Lung microvascular endothelial cell (primary cell): ENCODE results near the gene LYRM2. TPM values are rescaled to one million over a fixed set of nuclear protein-coding genes. Genes with fewer than 3 reads are reported as not detected.

Experiments
- DNase-seq, 2 donors: peaks; one replicate each; pipeline versions ENCODE4 v3.0.0 to v3.0.0-alpha.2; 2010; ENCODE audit warnings: low read depth in 2 of 2
- total RNA-seq: library from RNA; depleted of rRNA; stranded (reverse); fragments of >200 nt; gene quantifications from 2 replicates; pipeline ENCODE4 v1.2.1, GENCODE V29; 2014

The LYRM2 gene
- total RNA-seq, 1 donor from 2014 or later: 12.7 TPM

DNA sequence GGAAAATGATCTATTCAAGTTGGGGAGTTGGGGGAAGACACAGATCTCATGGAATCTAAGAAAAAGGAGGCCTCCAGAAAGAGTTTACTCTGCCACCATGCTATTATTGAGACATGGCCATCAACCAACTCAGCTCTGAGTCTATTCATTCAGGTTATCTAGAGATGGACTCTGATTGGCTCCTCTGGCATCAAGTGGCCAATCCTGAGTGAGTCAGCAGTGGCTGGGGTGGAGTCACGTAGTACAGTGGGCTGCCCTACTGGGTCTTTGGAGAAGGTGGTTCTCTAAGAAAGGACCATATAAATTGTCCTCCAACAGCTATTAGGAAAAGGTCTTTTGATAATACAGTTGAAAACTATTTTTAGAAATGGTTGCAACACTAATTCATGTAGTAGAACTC, 42.1 kb downstream of the LYRM2 start:
- DNase-seq: no peak

DNA sequence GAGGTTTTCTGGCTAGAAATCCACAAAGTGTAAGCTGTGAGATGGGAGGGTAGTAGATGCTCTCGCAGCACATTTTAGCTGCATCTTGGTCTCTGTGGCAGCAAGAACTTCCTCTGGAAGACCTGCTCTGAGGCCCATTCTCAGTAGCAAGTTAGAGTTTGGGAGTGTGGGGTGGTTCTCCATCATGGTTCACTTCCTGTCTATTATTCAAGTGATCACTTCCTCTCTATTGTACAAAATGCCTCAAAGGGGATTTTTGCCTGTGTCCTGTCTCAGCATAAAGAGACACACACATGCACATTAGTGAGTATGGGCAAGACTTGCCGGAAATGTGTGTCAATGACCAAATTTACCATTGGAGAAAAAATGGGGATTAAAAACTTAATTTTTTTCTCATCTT, 42.5 kb downstream of the LYRM2 start:
- DNase-seq: no peak

DNA sequence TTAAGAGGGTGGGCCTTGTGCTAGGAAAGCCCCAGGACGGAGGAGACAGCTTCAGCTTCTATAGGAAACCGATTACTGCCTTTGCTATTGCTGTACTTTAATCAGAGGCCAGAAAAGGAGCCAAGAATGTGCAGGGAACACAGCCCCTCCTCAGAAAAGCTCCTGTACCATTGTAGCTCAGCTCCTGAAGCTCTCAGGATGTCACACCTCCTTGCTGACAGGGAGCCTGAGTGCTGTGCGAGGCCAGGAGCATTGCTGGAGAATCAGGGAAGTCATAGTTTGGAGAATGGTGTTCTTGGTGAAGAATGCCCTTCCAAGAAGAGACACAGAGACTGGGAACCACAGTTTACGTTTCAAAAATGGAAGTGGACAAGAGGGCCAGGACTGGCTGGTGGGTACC, 46.8 kb downstream of the LYRM2 start:
- DNase-seq: no peak

DNA sequence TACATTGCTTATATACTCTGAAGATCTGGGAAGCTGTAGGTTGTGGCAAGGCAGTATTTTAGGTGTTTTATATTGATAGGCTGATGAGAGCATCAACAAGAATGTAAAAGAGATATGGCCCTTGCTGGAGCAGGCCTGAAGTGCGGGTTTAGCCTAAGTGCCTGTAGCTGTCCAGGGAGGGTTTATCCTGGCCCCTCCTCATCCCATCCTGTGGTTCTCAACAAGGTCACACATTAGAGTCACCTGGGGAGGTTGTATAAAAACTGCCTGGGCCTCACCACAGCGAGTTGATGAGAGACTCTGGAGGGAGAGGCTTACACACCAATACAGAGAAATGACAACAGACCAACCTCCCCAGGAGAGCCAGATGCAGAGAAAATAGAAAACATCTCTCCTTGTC, 48.4 kb downstream of the LYRM2 start:
- DNase-seq: no peak

DNA sequence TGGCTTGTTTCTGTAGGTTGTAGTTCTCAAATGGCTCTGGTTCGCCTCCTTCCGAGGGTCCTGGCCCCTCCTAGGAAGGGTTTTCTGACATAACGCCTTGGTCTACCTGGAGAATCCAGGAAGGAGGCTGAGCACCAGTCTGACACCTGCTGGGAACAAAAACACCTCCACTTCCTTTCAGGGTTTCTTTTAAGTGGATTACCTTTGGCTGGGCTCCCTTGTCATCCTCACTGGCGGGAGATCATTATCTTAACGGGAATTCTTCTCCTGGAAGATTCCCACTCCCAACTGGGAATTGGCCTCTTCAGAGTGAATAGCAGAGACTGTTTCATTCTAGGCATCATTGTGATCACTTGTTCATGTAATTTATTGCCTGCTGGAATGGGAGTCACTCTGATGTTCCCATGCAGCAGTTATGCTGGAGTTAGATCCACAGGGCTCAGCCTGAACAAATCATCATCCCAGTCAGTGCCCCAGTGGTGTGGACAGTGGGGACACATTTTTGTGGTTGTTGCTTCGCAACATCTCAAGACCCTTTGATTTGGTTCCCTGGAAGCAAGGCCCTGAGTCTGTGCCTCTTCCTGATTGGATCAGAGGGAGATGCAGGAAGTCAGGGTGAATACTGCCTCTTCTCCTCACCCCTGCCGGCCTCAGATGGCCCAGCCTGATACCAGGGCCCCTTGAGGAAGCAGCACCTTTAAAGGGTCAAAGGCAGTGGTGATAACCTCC, 49.1 kb downstream of the LYRM2 start:
- no peak for DNase-seq

DNA sequence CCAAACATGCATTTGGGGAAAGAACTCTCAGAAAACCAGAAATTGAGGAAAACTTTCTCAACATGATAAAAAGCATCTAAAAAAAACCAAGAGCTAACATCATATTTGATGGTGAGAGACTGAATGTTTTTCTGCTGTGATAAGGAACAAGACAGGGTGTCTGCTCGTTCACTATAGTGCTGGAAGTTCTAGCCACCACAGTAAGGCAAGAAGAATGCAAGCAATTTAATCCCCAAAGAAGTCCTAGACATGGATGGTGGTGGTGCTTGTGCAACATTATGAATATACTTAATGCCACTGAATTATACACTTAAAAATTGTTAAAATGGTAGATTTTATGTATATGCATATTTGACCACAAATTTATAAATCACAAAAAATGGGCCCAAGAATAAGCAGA, 53.4 kb downstream of the LYRM2 start:
- DNase-seq: no peak

DNA sequence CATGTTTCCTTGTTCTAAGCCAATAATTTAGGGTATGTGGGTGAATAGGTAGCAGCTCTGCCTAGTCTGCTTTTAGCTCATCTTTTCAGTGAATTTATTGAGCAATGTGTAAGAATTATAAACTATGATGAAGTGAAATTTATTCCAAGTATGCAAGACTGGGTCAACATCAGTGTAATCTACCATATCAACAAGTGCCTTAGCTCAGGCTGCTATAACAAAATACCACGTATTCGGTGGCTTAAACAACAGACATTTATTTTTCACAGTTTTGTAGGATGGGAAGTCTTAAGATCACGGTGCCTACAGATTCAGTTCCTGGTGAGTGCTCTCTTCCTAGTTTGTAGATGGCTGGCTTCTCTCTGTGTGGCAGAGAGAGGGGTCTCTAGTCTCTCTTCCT, 54.0 kb downstream of the LYRM2 start:
- DNase-seq: no peak

DNA sequence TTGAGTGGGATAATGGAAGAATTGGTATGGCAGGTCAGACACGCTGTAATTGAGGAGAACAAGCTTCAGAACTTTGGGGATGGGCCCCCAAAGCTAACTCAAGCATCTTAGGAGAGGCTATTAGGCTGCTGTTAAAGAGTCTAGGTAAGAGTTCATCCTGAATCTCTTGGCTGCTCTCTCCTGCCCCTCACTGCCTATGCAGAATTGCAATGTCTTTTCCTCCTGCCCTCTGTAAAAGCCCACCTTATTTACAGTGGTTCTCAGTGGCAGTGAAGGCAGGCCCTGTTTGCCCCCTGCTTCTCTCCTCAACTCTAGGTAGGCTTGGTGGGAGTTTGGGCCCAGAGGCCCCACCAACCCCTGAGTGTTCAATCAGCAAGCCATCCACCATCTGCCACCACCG, 55.0 kb downstream of the LYRM2 start:
- DNase-seq: no peak

DNA sequence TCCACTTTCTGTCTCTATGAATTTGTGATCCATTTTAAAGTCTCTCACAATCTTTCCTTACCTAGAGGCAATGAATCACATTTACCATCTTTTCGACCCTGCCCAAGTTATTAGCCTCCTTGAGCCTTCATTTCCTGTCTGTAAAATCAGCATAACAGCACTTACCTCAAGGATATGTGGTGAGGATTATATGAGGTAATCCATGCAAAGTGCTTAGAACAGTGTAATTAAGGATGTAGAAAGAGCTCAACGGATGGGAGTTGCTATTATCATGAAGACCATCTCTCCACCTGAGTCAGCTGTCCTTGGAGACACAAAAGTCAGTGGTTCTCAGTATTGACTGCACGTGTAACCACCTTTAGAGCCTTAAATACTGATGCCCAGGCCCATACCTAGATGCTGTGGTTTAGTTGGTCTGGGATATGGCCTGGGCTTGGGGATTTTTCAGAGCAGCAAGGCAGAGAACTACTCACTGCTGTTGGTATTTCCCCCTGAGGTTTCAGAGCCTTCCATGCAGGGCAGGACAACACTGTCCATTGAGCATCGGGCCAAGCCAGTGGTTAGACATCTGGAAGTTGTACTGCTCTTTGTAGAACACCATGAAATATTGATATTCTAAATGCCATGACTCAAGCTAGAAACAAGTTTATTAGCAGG, 55.8 kb downstream of the LYRM2 start:
- no peak for DNase-seq

DNA sequence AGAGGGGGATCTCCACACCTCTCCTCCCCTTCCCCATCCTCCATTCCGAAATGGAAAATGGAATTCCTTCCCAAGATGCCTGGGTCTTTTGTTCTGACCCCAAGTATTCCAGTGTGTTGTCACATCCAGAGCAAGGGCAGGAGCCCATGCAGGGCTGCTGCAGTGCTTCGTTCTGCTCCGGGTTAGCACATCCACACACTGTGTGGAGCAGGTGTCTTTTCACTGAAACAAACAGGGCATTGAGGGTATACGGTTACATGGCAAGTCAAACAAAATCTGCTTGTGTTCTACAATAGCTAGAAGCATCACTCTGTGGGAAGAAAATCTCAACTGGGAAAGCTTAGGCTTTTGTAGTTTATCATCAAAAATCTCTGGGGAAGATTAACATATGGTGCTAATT, 56.9 kb downstream of the LYRM2 start:
- DNase-seq: no peak

DNA sequence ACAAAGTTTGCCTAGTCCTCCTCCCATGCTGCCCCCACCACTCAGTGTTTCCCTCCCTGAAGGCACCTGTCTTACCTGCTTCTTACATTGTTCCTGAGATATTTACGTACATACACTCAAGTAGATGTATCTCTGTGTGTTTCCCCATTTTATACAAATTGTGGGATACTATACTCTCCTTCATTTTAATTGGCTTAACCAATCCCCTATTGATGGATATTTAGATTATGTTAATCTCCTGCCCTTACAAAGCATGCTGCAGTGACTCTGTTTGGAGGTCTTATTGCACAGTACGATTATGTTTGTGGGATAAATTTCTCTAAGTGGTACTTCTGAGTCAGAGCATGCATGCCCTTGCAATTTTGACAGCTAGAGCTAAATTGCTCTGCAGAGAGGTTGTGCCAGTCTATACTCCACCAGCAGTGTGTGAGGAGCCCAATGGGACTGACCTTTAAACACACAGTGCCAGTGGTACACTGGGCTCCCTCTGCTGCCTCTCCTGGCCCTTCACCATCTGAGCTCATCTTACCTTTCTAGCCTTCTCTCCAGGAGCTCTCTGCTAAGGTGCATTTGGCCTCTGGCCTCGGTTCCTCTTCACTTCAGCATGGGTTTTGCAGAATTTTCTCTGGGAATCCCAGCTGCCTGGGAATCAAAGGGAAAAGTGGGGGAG, 57.4 kb downstream of the LYRM2 start:
- no peak for DNase-seq

DNA sequence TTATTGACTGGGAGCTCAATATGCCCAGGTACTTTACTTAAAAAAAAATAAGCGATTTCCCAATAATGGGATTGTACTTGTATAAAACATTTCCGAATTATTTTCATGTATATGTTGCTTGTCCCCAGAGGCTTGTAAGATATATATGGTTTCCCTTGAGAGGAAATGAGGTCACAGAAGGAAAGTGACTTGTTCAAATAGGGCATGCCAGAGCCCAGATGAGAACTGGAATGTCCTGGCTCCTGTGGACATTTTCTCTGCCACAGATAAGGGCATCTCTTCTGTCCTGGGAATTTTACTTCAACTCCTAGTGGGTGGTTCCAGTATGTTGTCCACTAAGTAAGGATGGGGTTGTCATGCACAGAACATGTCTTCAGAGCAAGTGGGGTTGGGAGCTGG, 63.0 kb downstream of the LYRM2 start:
- DNase-seq: no peak

DNA sequence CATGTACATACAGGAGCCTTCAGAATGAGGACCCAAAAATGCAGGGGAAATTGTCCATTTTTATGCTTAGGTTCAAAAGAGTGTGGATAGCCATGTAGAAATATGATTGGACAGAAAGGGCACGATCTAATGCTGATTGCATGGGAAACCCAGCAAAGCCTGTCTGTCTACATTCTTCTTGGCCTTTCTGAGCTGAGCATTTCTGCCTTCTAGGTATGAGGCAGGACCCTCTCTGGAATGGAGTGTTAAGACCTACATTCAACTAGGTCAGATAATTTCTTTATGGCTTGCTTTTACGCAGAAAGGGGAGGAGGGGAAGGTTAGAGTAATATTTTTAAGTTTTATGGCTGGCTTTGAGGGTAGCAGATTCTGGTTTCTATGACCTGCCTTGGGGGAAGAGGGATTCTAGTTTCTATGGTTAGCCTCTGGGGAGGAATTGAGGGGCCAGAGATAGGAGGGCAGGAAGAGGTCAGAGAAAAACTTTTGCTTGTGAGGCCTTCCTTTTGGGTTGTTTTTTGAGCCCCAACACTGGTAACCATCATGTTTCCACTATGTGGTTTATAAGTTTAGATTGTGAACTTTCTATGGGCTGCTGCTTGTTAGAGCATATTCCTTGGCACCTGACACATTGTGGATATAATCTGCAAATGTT, 63.5 kb downstream of the LYRM2 start:
- DNase-seq: no peak

DNA sequence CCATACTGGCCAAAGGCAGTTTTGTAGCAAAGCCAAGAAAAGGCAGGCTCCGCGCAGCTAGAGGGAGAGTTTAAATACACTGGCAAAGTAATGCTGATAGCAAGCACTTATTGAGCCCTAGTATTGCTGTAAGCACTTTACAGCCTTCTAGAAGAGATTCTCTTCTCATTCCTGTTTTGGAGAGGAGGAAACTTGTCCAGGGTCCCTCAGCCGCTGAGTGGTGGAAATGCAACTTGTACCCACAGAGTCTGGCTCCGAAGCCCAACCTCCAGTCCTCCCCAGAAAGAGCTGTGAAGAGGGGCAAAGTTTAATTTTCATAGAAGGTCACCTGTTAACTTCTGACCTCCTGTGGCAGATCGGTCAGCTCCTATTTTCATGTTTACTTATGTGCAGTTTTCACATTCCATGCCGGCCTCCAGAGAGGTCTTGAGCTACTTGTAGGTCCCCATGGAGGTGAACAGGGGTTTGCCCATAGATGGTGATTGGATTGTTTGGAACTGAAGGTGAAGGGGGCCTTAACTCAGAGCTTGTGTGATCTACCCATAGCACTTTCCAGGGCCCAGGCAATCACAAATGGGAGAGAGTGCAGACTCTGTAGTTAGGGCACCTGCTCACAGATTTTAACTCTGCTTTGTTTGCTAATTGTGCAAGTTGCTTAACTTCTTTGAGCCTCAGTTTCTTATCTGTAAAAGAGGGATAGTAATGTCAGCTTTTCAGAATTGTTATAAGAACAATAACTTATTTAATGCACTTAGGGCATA, 70.7 kb downstream of the LYRM2 start:
- no peak for DNase-seq

DNA sequence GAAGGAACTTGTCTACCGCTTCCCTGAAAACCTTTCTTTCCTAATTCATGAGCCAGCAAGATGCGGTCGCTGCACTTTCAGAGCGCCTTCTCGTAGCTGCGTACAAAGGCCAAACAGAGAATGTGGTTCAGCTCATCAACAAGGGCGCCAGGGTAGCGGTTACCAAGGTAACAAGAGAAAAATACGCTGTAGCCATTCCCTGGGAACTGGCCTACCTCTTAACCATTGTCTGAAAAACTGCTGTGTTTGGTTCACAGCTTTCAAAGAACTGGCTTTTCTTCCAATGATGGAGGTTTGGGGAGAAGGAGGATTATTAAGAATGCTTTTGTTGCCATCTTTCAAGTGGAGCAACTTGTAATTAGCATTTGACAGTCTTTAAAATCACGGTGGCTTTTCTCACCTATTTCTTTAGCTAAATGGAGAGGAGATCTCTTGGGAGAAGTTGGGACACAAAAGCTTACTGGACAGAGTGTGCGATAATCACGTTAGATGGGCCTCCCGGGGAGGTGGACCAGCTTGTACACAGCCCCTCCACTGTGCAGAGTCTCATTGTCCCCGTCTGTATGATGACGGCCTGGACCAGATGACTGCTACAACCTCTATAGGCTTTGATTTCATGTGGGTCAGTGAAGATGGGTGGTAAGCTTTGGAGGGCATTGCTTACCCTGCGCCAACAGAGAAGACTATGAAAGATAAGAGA, 71.5 kb downstream of the LYRM2 start:
- no peak for DNase-seq

DNA sequence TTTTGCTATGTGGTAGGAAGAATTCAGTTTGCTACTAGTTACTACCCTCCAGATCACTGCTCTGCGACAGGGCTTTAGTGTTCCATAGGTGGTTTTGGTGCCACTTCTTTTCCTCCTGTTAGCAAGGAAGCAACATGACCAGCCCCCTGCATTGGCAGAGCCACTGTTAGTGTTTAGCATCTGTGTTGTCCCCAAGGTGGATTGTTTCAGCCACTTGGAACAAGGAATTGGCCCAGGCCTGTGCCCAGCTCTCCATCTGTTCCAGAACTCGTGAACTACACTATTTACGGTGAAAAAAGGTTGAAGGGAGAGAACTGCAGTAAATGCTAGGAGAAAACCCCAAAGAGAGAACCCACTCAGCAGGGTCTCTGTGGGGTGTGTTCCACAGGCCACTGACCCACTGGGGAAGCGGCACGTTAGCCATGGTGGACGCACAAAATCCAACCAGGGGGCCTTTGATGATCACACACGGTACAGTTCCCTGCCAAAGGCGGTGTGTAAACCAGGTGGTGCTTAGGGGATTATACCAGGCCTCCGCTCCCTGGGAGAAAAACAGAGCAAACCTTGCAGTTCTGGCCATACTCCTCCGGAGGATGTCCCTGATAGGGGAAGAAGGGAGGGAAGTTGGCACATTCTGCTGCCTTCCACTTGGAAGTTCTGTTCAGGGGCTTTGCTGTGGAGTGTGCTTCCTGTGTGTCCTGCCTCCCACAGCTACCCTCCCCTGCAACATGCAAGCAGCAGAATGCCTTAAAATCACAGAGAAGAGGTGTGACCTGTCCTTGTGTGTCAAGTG, 72.3 kb downstream of the LYRM2 start:
- no peak for DNase-seq

DNA sequence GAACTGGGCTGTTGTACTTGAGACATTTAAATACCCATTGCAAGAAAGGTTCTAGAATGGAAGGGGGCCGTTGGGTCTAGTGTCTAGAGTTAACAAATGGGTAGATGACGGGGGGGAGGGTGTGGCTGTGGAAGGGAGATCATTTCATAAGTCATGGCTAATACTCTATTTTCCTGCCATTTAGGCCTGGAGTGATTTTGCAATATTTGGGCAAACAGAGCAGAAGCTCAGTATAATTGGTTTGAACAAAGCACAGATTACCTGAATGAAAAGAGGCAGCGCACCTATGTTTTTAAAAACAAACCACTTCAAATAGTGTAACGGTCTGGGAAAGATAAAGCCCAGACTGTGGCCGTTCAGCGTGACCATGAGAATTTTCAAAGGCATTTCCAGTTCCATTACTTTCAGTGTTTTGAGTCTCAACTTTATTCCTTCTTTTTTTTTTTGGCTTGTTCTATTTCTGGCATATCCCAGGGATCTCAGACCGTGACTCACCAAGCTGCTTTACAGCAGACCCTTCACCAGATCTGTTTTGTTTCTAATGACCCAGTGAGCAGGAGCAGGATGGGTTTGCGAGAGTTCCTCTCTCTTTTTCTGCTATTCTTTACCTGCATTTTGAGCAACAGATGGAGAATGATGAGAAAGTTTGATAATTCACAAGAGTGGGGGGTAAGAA, 73.7 kb downstream of the LYRM2 start:
- no peak for DNase-seq

DNA sequence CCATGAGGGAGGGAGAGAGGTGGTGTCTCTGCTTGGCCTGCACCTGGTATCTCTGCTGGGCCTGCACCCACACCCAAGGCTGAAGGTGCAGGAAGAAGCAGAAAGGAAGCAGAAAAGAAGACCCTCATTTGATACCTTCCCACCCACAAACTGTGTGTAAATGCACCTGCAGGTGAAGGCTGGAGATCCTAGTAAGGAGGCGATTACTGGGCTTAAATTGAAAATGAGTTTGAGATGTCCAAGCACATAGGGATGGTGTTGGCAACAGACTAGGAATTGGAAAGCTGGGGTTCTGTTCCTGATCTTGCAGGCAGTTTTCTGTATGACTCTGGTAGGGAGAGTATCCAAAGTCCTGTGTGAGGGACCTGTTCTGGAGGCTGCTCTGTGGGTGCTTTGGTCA, 74.7 kb downstream of the LYRM2 start:
- no peak for DNase-seq

DNA sequence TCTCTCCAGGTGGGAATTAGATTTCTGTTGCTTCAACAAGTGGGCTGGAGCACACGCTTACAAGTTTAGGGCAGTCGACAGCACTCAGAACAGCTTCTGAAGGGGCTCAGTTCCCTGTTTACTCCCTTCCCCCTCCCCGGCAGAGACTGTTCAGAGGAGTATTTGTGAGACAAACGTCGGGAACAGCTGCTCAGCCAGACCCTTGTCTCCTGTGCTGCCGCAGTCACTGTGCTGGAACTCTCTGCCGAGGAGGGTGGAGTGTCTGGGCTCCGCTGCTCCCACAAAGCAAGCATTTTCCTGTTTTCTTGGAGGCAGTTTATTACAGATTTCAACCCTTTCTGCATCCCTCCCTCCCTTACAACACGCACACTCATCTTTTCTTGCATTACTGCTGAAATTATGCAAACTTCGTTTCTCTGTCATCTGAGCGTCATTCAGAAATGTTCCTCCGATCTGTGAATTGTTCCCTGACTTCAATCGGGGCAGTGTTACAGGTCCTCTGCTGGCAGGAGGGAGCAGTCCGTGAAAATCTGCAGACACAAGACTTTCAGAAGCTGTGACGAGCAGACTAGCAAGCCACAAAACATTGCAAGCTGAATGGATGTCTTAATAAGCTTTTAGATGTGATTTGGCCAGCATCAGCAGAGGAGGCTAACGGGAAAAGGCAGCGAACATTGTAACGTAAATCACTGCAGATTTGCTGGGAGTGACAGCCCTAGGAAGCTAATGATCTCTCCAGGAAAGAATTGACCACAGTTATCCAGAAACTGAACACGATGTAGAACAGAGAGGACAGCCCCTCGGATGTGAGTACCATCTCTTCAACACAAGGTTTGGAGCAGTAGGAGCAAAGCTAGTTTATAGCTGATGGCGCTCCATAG, 76.2 kb downstream of the LYRM2 start:
- no peak for DNase-seq
